Panc1 (cell line): ENCODE results near the gene B3GALT4.

Experiments
- CTCF ChIP-seq: fragments of 450-650 bp; IDR thresholded peaks from 2 replicates; pipeline ENCODE4 v1.5.1; 2017; ENCODE audit warnings: mild to moderate bottlenecking
- POLR2AphosphoS5 ChIP-seq: IDR thresholded peaks from 2 replicates; pipeline ENCODE4 v1.6.1; 2012; ENCODE audit warnings: mild to moderate bottlenecking, low read depth, low read length, moderate library complexity
- REST ChIP-seq, 2 experiments: IDR thresholded peaks; 2 replicates each; pipeline ENCODE4 v1.6.1; 2011 to 2012; ENCODE audit warnings: low read depth in 2 of 2, control low read depth in 1 of 2, low read length in 1 of 2, mild to moderate bottlenecking in 1 of 2, moderate library complexity in 1 of 2; ENCODE audit not compliant: insufficient read depth in 1 of 2
- SIN3A ChIP-seq: IDR thresholded peaks from 2 replicates; pipeline ENCODE4 v1.6.1; 2012; ENCODE audit warnings: low read depth, mild to moderate bottlenecking, low read length, moderate library complexity, borderline replicate concordance; ENCODE audit not compliant: insufficient read depth
- TCF7L2 ChIP-seq: IDR thresholded peaks from 2 replicates; pipeline ENCODE4 v1.6.1; 2011; ENCODE audit warnings: mild to moderate bottlenecking, low read depth, low read length, inconsistent platforms

- TF ChIP-seq CTCF (no peak), SIN3A (0 out of 2 replicates have a peak, but pooled peaks have one; percentile 69), POLR2AphosphoS5 (peak; percentile 91), REST (IDR thresholded peaks at IDR 0.05; ENCODE audit: insufficient read depth in 1 of 2, low read depth in 2 of 2, low read length in 1 of 2) (no peak), TCF7L2 (peak; percentile 70; the same call in 1 of the 2 replicates)
Observed at GRCh38 chr6:33248932-33249731, 27.8 kb upstream of the B3GALT4 start.
